ENCODE results near the gene PCGF3.

GRCh38 chr4:795726-796119 is 90.1 kb downstream of the PCGF3 start:
- no peak for TF ChIP-seq CTCF (IDR thresholded peaks at IDR 0.05; ENCODE audit: low read depth, low read length)
- TF ChIP-seq EZH2phosphoT487 (IDR thresholded peaks at IDR 0.05; ENCODE audit: low read depth) = no peak

Data from OCI-LY3 (cell line).